Myometrial cell (primary cell): ENCODE results near the gene SLCO1B3. TPM values are rescaled to one million over a fixed set of nuclear protein-coding genes. Genes with fewer than 3 reads are reported as not detected.

Source experiments
- total RNA-seq: library from RNA; depleted of rRNA; stranded (reverse); fragments of >200 nt; gene quantifications from 2 replicates; pipeline ENCODE4 v1.2.3, GENCODE V29; 2015

Gene SLCO1B3, protein sequence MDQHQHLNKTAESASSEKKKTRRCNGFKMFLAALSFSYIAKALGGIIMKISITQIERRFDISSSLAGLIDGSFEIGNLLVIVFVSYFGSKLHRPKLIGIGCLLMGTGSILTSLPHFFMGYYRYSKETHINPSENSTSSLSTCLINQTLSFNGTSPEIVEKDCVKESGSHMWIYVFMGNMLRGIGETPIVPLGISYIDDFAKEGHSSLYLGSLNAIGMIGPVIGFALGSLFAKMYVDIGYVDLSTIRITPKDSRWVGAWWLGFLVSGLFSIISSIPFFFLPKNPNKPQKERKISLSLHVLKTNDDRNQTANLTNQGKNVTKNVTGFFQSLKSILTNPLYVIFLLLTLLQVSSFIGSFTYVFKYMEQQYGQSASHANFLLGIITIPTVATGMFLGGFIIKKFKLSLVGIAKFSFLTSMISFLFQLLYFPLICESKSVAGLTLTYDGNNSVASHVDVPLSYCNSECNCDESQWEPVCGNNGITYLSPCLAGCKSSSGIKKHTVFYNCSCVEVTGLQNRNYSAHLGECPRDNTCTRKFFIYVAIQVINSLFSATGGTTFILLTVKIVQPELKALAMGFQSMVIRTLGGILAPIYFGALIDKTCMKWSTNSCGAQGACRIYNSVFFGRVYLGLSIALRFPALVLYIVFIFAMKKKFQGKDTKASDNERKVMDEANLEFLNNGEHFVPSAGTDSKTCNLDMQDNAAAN
- not detected in 2 replicates for total RNA-seq

DNA sequence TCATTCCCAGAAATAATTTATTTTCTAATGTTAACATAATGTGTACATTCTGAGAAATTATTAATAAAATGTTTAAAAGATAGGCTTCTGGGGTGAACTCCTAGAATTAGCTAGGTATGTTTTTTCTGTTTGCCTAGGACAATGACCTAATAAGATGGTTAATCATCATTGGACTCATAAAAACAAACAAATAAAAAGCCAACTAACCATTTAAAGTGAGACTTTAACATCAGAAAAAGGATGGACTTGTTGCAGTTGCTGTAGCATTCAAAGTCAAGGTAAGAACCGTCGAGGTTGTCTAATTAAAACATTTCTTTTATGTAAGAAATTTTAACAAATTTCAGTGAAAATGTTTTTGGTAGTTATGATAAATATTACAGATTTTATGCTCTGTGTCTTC is at the start of gene SLCO1B3:
TSS of gene SLCO1B3 (plus strand) at position 219 of the 400 bp plus-strand sequence. CDS start 5,034 bp downstream, outside the sequence.

Other genes with a start within 250 kb of the SLCO1B3 start
- gene SLCO1C1, start 115.4 kb upstream of the SLCO1B3 start, total RNA-seq, result not detected in 2 replicates